AG04450 (cell line): ENCODE data around the gene RAC2. TPM values are rescaled to one million over a fixed set of nuclear protein-coding genes. Genes with fewer than 3 reads are reported as not detected.

Experiments used
- CTCF ChIA-PET: fragments of 300-600, 350-600 bp; formaldehyde crosslinking; extraction: SDS; loops from one replicate; lab custom pipeline; 2022; ENCODE audit warnings: antibody characterized with exemption, inconsistent platforms; lab: Charles Lee
- POLR2A ChIA-PET: fragments of 350-600 bp; formaldehyde crosslinking; extraction: SDS; loops from one replicate; lab custom pipeline; 2021; ENCODE audit warnings: antibody characterized with exemption, inconsistent platforms; lab: Yijun Ruan, JAX
- DNase-seq: peaks from one replicate; pipeline ENCODE4 v3.0.0-alpha.2; 2011; ENCODE audit warnings: low read depth, low spot score
- H3K27ac ChIP-seq: one replicate; pipeline ENCODE4 v1.5.1; 2012; ENCODE audit warnings: low read depth, low read length, control low read depth
- H3K27me3 ChIP-seq: one replicate; pipeline ENCODE4 v1.6.0; 2012; ENCODE audit warnings: low read length; ENCODE audit not compliant: control insufficient read depth, insufficient read depth
- H3K4me3 ChIP-seq: 2 replicates; pipeline ENCODE4 v1.5.1; 2011; ENCODE audit warnings: mild to moderate bottlenecking, low read depth, low read length, control low read depth
- H3K9me3 ChIP-seq: 2 replicates; pipeline ENCODE4 v1.5.1; 2012; ENCODE audit warnings: low read length; ENCODE audit not compliant: control insufficient read depth, insufficient read depth
- CTCF ChIP-seq: IDR thresholded peaks from 2 replicates; pipeline ENCODE4 v1.5.1; 2011; ENCODE audit warnings: low read depth, low read length, control low read depth, inconsistent platforms
- polyA plus RNA-seq: library from polyadenylated mRNA; depleted of rRNA; stranded (reverse); fragments of >200 nt; gene quantifications from 2 replicates; pipeline ENCODE4 v1.2.3, GENCODE V29; 2011

The RAC2 gene
- polyA plus RNA-seq, 1 experiment = 25.0 TPM

DNA sequence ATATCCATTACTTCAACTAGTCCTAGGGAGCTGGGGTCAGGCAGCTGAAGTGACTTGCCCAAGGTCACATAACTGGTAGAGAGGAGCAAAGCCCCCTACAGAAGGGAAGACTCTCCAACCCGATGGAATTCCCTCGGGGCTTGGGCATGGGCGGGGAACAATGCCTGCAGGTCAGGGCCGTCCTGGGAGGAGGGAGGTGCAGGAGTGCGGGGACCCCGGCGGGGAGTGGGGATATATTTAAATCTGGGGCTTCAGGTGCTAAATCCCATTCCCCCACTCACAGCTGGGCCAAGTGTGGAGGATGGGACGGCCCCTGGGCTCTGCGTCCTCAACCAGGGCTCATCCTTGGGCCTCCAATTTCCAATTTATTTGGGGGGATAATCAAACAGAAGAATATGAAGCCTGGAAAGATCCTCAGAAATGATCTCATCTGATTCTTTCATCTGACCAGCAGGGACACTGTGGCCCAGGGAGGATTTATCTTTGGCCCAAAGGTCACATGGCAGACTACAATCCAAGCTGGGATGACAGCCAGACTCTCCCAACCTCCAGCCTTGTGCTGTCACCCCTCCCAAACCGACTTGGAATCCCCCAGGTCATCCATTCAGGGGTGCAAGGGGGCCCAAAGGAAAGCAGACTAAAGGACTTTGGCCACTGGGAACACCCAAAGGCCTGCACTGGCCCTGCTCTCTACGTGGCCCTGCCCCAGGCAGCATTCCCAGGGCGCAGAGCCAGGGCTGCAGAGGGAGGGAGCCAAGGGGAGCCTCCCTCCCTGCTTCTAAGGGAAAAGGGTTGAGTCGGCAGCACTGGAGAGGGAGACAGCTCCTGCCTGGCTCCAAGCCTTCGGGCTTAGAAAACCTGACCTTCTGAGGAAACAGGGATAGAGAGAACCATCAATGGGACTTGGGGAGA, 47.3 kb downstream of the RAC2 start:
- 0 out of 2 replicates have a peak, but pooled peaks have one; percentile 14 for TF ChIP-seq CTCF
- no peak overlapping the region for H3K4me3 ChIP-seq
- CTCF ChIA-PET = interaction anchor here (0.6 to 1.9 kb wide), 8 partner anchors 9 to 151 kb away, joined by 3 to 20 read pairs (median 4); partner anchors contain the start of gene C1QTNF6
- DNase-seq = peak; percentile 38
- no peaks in the 10 kb centered on the region for H3K27me3 ChIP-seq
- POLR2A ChIA-PET = no interaction called here
- H3K27ac ChIP-seq = peak overlapping the region; percentile 39
- H3K9me3 ChIP-seq = peaks cover 3% of the 10 kb centered on the region; the same call in 1 of the 2 replicates

GRCh38 chr22:37195921-37196320, 48.1 kb downstream of the RAC2 start:
- Histone ChIP-seq H3K4me3 (no peak overlapping the region), H3K9me3 (peaks cover 3% of the 10 kb centered on the region; the same call in 1 of the 2 replicates), H3K27me3 (no peaks in the 10 kb centered on the region), H3K27ac (no peak overlapping the region)
- TF ChIP-seq CTCF = no peak
- CTCF ChIA-PET = no interaction called here
- POLR2A ChIA-PET = no interaction called here
- DNase-seq = no peak

GRCh38 chr22:37194750-37195149, 49.3 kb downstream of the RAC2 start:
- Histone ChIP-seq H3K4me3 (no peak overlapping the region), H3K9me3 (peaks cover 3% of the 10 kb centered on the region; the same call in 1 of the 2 replicates), H3K27ac (no peak overlapping the region), H3K27me3 (no peaks in the 10 kb centered on the region)
- no peak for TF ChIP-seq CTCF
- ChIA-PET POLR2A (no interaction called here), CTCF (no interaction called here)
- DNase-seq = no peak

GRCh38 chr22:37193629-37194191, 50.4 kb downstream of the RAC2 start:
- no peak for DNase-seq
- no peaks in the 10 kb centered on the region for H3K27me3 ChIP-seq
- POLR2A ChIA-PET = no interaction called here
- H3K9me3 ChIP-seq = 0 out of 2 replicates have a peak, but pooled peaks cover 3% of the 10 kb centered on the region
- CTCF ChIA-PET = no interaction called here
- no peak overlapping the region for H3K27ac ChIP-seq
- no peak overlapping the region for H3K4me3 ChIP-seq
- TF ChIP-seq CTCF = no peak

GRCh38 chr22:37192741-37193140, 51.3 kb downstream of the RAC2 start:
- CTCF ChIA-PET = no interaction called here
- POLR2A ChIA-PET = no interaction called here
- TF ChIP-seq CTCF = no peak

More at GRCh38 chr22:37192741-37193140, 51.3 kb downstream of the RAC2 start:
- Histone ChIP-seq H3K27ac (no peak overlapping the region), H3K27me3 (no peaks in the 10 kb centered on the region), H3K4me3 (no peak overlapping the region), H3K9me3 (0 out of 2 replicates have a peak, but pooled peaks cover 3% of the 10 kb centered on the region)
- no peak for DNase-seq
